NCI-H146 treated with DMSO at 0.1 percent for 48 hours (cell line): ENCODE measurements around the gene METAP2.

Experiments
- DNase-seq: peaks from one replicate; lab custom pipeline; 2025; ENCODE audit not compliant: unreplicated experiment; lab: John Stamatoyannopoulos, UW

METAP2 gene

GRCh38 chr12:95509300-95509699, 35.3 kb downstream of the METAP2 start:
- DNase-seq: no peak

- DNase-seq: no peak
These were observed 38.0 kb downstream of the METAP2 start for GRCh38 chr12:95511977-95512376.

GRCh38 chr12:95513599-95513998, 39.6 kb downstream of the METAP2 start:
- DNase-seq: no peak

- DNase-seq: no peak
These were observed 41.2 kb downstream of the METAP2 start for GRCh38 chr12:95515197-95515596.

GRCh38 chr12:95516757-95517156, 42.8 kb downstream of the METAP2 start:
- DNase-seq: no peak

- DNase-seq: no peak
These were observed 43.3 kb downstream of the METAP2 start for GRCh38 chr12:95517246-95517645.

- no peak for DNase-seq
These were observed 45.0 kb downstream of the METAP2 start for GRCh38 chr12:95518944-95519343.

GRCh38 chr12:95520816-95521215, 46.9 kb downstream of the METAP2 start:
- DNase-seq: no peak

GRCh38 chr12:95522692-95523091, 48.7 kb downstream of the METAP2 start:
- DNase-seq: no peak

GRCh38 chr12:95528431-95528830, 54.5 kb downstream of the METAP2 start:
- DNase-seq: no peak

- DNase-seq: no peak
These were observed 55.8 kb downstream of the METAP2 start for GRCh38 chr12:95529693-95530225.

- no peak for DNase-seq
These were observed 58.9 kb downstream of the METAP2 start for GRCh38 chr12:95532851-95533250.

GRCh38 chr12:95533985-95534384, 60.0 kb downstream of the METAP2 start:
- DNase-seq: no peak

GRCh38 chr12:95538006-95538405, 64.1 kb downstream of the METAP2 start:
- DNase-seq: no peak

- DNase-seq: no peak
These were observed 64.7 kb downstream of the METAP2 start for GRCh38 chr12:95538656-95539055.

- no peak for DNase-seq
These were observed 67.5 kb downstream of the METAP2 start for GRCh38 chr12:95541436-95541835.

GRCh38 chr12:95543305-95543704, 69.4 kb downstream of the METAP2 start:
- DNase-seq: no peak

- DNase-seq: no peak
These were observed 70.8 kb downstream of the METAP2 start for GRCh38 chr12:95544756-95545155.

GRCh38 chr12:95545303-95545702, 71.4 kb downstream of the METAP2 start:
- no peak for DNase-seq

- DNase-seq: peak; percentile 47
These were observed 72.0 kb downstream of the METAP2 start for GRCh38 chr12:95545731-95546490.

GRCh38 chr12:95546491-95546813, 72.5 kb downstream of the METAP2 start:
- DNase-seq: no peak

GRCh38 chr12:95547522-95548055, 73.6 kb downstream of the METAP2 start:
- no peak for DNase-seq

- peak; percentile 24 for DNase-seq
These were observed 74.1 kb downstream of the METAP2 start for GRCh38 chr12:95548056-95548538.
